ENCODE results near the gene SPNS1.

SPNS1 gene

GRCh38 chr16:28946681-28947080, 27.9 kb upstream of the SPNS1 start:
- no peaks in the 10 kb centered on the region for H3K36me3 Mint-ChIP-seq (ENCODE audit: low read depth)
- peaks cover 12% of the 10 kb centered on the region for H3K27me3 Mint-ChIP-seq (ENCODE audit: low read depth)
- H3K4me1 Mint-ChIP-seq: peaks cover 21% of the 10 kb centered on the region
- no peak overlapping the region for H3K4me3 Mint-ChIP-seq
- H3K9me3 Mint-ChIP-seq: no peaks in the 10 kb centered on the region
- TF ChIP-seq CTCF (IDR thresholded peaks at IDR 0.05; ENCODE audit: unreplicated experiment in 3 of 3): no peak
- no peak overlapping the region for H3K27ac Mint-ChIP-seq

- H3K9me3 Mint-ChIP-seq: no peaks in the 10 kb centered on the region
- H3K4me1 Mint-ChIP-seq: peaks cover 12% of the 10 kb centered on the region
- no peak for TF ChIP-seq CTCF (IDR thresholded peaks at IDR 0.05; ENCODE audit: unreplicated experiment in 3 of 3)
- H3K27ac Mint-ChIP-seq: peak within 1 kb of the TSS; percentile 14 to 72 (median 50)
- peaks cover 21% of the 10 kb centered on the region for H3K36me3 Mint-ChIP-seq (ENCODE audit: low read depth)
- peaks cover 8% of the 10 kb centered on the region for H3K27me3 Mint-ChIP-seq (ENCODE audit: low read depth)
- H3K4me3 Mint-ChIP-seq: peak within 1 kb of the TSS; percentile 89 to 92 (median 90)
These were observed 23.7 kb upstream of the SPNS1 start, which contains the start of gene NFATC2IP for GRCh38 chr16:28950648-28951409. TSS of gene NFATC2IP (plus strand) at chr16:28950937. CDS start at chr16:28951012, 75 bp downstream.

- H3K4me1 Mint-ChIP-seq: peaks cover 11% of the 10 kb centered on the region
- H3K36me3 Mint-ChIP-seq (ENCODE audit: low read depth): peaks cover 26% of the 10 kb centered on the region
These were observed 23.1 kb upstream of the SPNS1 start for GRCh38 chr16:28951410-28951943.

GRCh38 chr16:28958216-28958615, 16.4 kb upstream of the SPNS1 start:
- Mint-ChIP-seq H3K27ac (no peak overlapping the region), H3K4me1 (no peaks in the 10 kb centered on the region), H3K36me3 (ENCODE audit: low read depth) (peaks cover 63% of the 10 kb centered on the region), H3K27me3 (ENCODE audit: low read depth) (no peaks in the 10 kb centered on the region), H3K4me3 (no peak overlapping the region), H3K9me3 (no peaks in the 10 kb centered on the region)
- TF ChIP-seq CTCF (IDR thresholded peaks at IDR 0.05; ENCODE audit: unreplicated experiment in 3 of 3): no peak

More at GRCh38 chr16:28951410-28951943, 23.1 kb upstream of the SPNS1 start:
- TF ChIP-seq CTCF (IDR thresholded peaks at IDR 0.05; ENCODE audit: unreplicated experiment in 3 of 3): no peak
- H3K9me3 Mint-ChIP-seq: no peaks in the 10 kb centered on the region
- H3K4me3 Mint-ChIP-seq: peak overlapping the region; percentile 89 to 92 (median 90)
- H3K27ac Mint-ChIP-seq: peak overlapping the region in 2 of 3 experiments; percentile 31 to 43
- H3K27me3 Mint-ChIP-seq (ENCODE audit: low read depth): peaks cover 7% of the 10 kb centered on the region

- peaks cover 63% of the 10 kb centered on the region for H3K36me3 Mint-ChIP-seq (ENCODE audit: low read depth)
- H3K27ac Mint-ChIP-seq: no peak overlapping the region
- H3K9me3 Mint-ChIP-seq: no peaks in the 10 kb centered on the region
- TF ChIP-seq CTCF (IDR thresholded peaks at IDR 0.05; ENCODE audit: unreplicated experiment in 3 of 3): no peak
- H3K4me1 Mint-ChIP-seq: no peaks in the 10 kb centered on the region
- H3K27me3 Mint-ChIP-seq (ENCODE audit: low read depth): no peaks in the 10 kb centered on the region
- H3K4me3 Mint-ChIP-seq: no peak overlapping the region
These were observed 15.7 kb upstream of the SPNS1 start for GRCh38 chr16:28958836-28959235.

All from nephron (organoid).